K562 (cell line): Measurements from ENCODE around the gene TSHZ1. TPM values are rescaled to one million over a fixed set of nuclear protein-coding genes. Genes with fewer than 3 reads are reported as not detected.

Experiments used
- ATAC-seq: fragments of 200-7000 bp; cut with Tn5 transposase; 3 replicates; pipeline ENCODE4 v1.9.1; 2020; ENCODE audit warnings: moderate library complexity
- BruUV-seq: library from RNA; stranded (reverse); fragments of 400-500 nt; replicated peaks from 2 replicates; lab custom pipeline; 2021; lab: Mats Ljungman, UMichigan
- CTCF ChIA-PET: fragments of 300-600 bp; formaldehyde crosslinking; extraction: SDS; loops from one replicate; lab custom pipeline; 2021; ENCODE audit warnings: low intra/inter-chr PET ratio; lab: Yijun Ruan, JAX
- POLR2A ChIA-PET: fragments of 300-600, 350-650 bp; sonication (Branson Sonifier 250); formaldehyde crosslinking; extraction: SDS; loops from one replicate; lab custom pipeline; 2021; ENCODE audit warnings: antibody characterized with exemption, inconsistent platforms; lab: Yijun Ruan, JAX
- DNase-seq, 4 experiments: peaks; one replicate each; pipeline versions ENCODE4 v3.0.0 to v3.0.0-alpha.2; 2011 to 2018; ENCODE audit warnings: low spot score in 3 of 4, mixed read lengths in 3 of 4; ENCODE audit errors: extremely low read depth in 1 of 4
- FAIRE-seq: peaks from 2 replicates; lab custom pipeline; 2011; peaks lifted over from hg19 to GRCh38; lab: Jason Lieb, UNC
- H2AFZ ChIP-seq: 2 replicates; pipeline ENCODE4 v1.6.0; 2011; ENCODE audit warnings: low read depth, low read length, control low read depth, inconsistent platforms
- H3K27ac ChIP-seq: fragments of 200-600 bp; 3 replicates; pipeline ENCODE4 v1.8.0; 2011; ENCODE audit warnings: low read depth, mild to moderate bottlenecking, control low read depth, inconsistent platforms, low read length, moderate library complexity, mixed read lengths; ENCODE audit errors: extremely low read depth
- H3K27me3 ChIP-seq, 2 experiments: fragments of 300-600 bp in 1 of 2; 2 replicates in 1 of 2; 3 replicates in 1 of 2; pipeline versions ENCODE4 v1.6.0 to v1.8.0; 2011; ENCODE audit warnings: inconsistent platforms in 2 of 2, low read length in 2 of 2, mild to moderate bottlenecking in 1 of 2, mixed read lengths in 1 of 2, moderate library complexity in 1 of 2; ENCODE audit not compliant: control insufficient read depth in 2 of 2, insufficient read depth in 2 of 2
- H3K36me3 ChIP-seq: fragments of 300-600 bp; 3 replicates; pipeline ENCODE4 v1.8.0; 2011; ENCODE audit warnings: mild to moderate bottlenecking, low read length, inconsistent platforms; ENCODE audit not compliant: control insufficient read depth, insufficient read depth
- H3K4me1 ChIP-seq, 2 experiments: fragments of 200-600 bp in 1 of 2; replicated peaks in 1 of 2; 2 replicates in 1 of 2; 3 replicates in 1 of 2; pipeline versions ENCODE4 v1.5.1 to v1.8.0; 2011; ENCODE audit warnings: inconsistent platforms in 2 of 2, low read length in 2 of 2, mild to moderate bottlenecking in 1 of 2, mixed read lengths in 1 of 2, moderate library complexity in 1 of 2; ENCODE audit not compliant: control insufficient read depth in 2 of 2, insufficient read depth in 2 of 2
- H3K4me2 ChIP-seq: 2 replicates; pipeline ENCODE4 v1.6.1; 2011; ENCODE audit warnings: low read length, control low read depth, inconsistent platforms, mixed read lengths; ENCODE audit not compliant: insufficient read depth
- H3K4me3 ChIP-seq: fragments of 200-600 bp; sonication (generic), shearing (Covaris generic); 2 replicates; pipeline ENCODE4 v1.5.1; 2016; ENCODE audit warnings: control low read depth, inconsistent platforms
- H3K79me2 ChIP-seq: fragments of 200-600 bp; 3 replicates; pipeline ENCODE4 v1.8.0; 2011; ENCODE audit warnings: low read length, inconsistent platforms; ENCODE audit not compliant: control insufficient read depth, insufficient read depth
- H3K9ac ChIP-seq, 2 experiments: 2 replicates each; pipeline versions ENCODE4 v1.6.0 to v1.6.1; 2011; ENCODE audit warnings: low read depth in 2 of 2, low read length in 2 of 2, control low read depth in 1 of 2, inconsistent platforms in 1 of 2, mild to moderate bottlenecking in 1 of 2, mixed read lengths in 1 of 2; ENCODE audit not compliant: insufficient read depth in 1 of 2
- H3K9me1 ChIP-seq: one replicate; pipeline ENCODE4 v1.6.0; 2011; ENCODE audit warnings: inconsistent platforms, mild to moderate bottlenecking, low read length, moderate library complexity; ENCODE audit not compliant: control insufficient read depth, insufficient read depth
- H3K9me3 ChIP-seq: replicated peaks from 2 replicates; pipeline ENCODE4 v1.5.1; 2011; ENCODE audit warnings: low read depth, low read length, inconsistent platforms; ENCODE audit not compliant: control insufficient read depth, insufficient read depth
- H4K20me1 ChIP-seq: replicated peaks from 2 replicates; pipeline ENCODE4 v1.6.1; 2011; ENCODE audit warnings: low read length, inconsistent platforms, mixed read lengths; ENCODE audit not compliant: control insufficient read depth, insufficient read depth
- CBX5 ChIP-seq: IDR thresholded peaks from 2 replicates; pipeline ENCODE4 v1.6.1; 2014; ENCODE audit warnings: low read depth, borderline replicate concordance
- CEBPG ChIP-seq, 3 experiments: fragments of 200-800 bp in 1 of 3; sonication (Bioruptor generic) in 1 of 3; sonication (generic) in 1 of 3; formaldehyde crosslinking in 1 of 3; IDR thresholded peaks in 2 of 3; conservative IDR thresholded peaks in 1 of 3; 2 replicates each; pipeline versions ENCODE4 v1.6.1 to v1.8.0; 2016 to 2022; ENCODE audit warnings: missing compliant biosample characterization in 2 of 3, missing genetic modification characterization in 2 of 3, mild to moderate bottlenecking in 1 of 3, missing genetic modification reagents in 1 of 3
- CGGBP1 ChIP-seq: fragments of 250-450 bp; sonication (Bioruptor Pico); IDR thresholded peaks from 2 replicates; pipeline ENCODE4 v1.9.0; 2021; ENCODE audit warnings: mild to moderate bottlenecking
- DIDO1 ChIP-seq: fragments of 450-650 bp; IDR thresholded peaks from 2 replicates; pipeline ENCODE4 v1.6.1; 2016; ENCODE audit warnings: low read depth, missing biosample characterization, missing genetic modification characterization
- ESRRB ChIP-seq: fragments of 250-450 bp; sonication (Bioruptor Pico); IDR thresholded peaks from 2 replicates; pipeline ENCODE4 v1.5.0; 2020; ENCODE audit warnings: mild to moderate bottlenecking, moderate library complexity, borderline replicate concordance
- GTF2A2 ChIP-seq: IDR thresholded peaks from 2 replicates; pipeline ENCODE4 v1.6.1; 2016; ENCODE audit warnings: mild to moderate bottlenecking, missing genetic modification characterization, missing compliant biosample characterization
- HDAC3 ChIP-seq: fragments of 450-650 bp; IDR thresholded peaks from 2 replicates; pipeline ENCODE4 v1.6.1; 2018; ENCODE audit warnings: borderline replicate concordance, mild to moderate bottlenecking, moderate library complexity; ENCODE audit not compliant: partially characterized antibody
- KLF13 ChIP-seq: fragments of 450-650 bp; IDR thresholded peaks from 2 replicates; pipeline ENCODE4 v1.6.1; 2016; ENCODE audit warnings: missing genetic modification characterization, low read depth, mild to moderate bottlenecking, missing compliant biosample characterization, moderate library complexity, borderline replicate concordance
- MTA3 ChIP-seq: fragments of 450-650 bp; formaldehyde crosslinking; IDR thresholded peaks from 2 replicates; pipeline ENCODE4 v1.6.1; 2017; ENCODE audit warnings: mild to moderate bottlenecking, borderline replicate concordance
- RBM22 ChIP-seq: fragments of 200-400 bp; formaldehyde crosslinking; IDR thresholded peaks from 2 replicates; pipeline ENCODE4 v1.6.1; 2018; ENCODE audit warnings: low read length, low read depth; ENCODE audit not compliant: poor library complexity, severe bottlenecking
- SAP30 ChIP-seq: fragments of 200-600 bp; sonication (generic); IDR thresholded peaks from 2 replicates; pipeline ENCODE4 v1.6.1; 2012; ENCODE audit warnings: borderline replicate concordance, low read depth, mild to moderate bottlenecking, moderate library complexity, low read length, control low read depth, inconsistent platforms; ENCODE audit not compliant: insufficient read depth, poor library complexity, severe bottlenecking
- SUPT5H ChIP-seq: fragments of 450-650 bp; IDR thresholded peaks from 2 replicates; pipeline ENCODE4 v1.6.1; 2016
- TCF3 ChIP-seq: sonication (generic); formaldehyde crosslinking; IDR thresholded peaks from 2 replicates; pipeline ENCODE4 v1.4.0; 2020; ENCODE audit warnings: mild to moderate bottlenecking, missing genetic modification reagents
- TCF7L2 ChIP-seq: fragments of 150-350 bp; IDR thresholded peaks from 2 replicates; pipeline ENCODE4 v1.6.1; 2016; ENCODE audit warnings: low read depth, mild to moderate bottlenecking, low read length, moderate library complexity
- WHSC1 ChIP-seq: IDR thresholded peaks from one replicate; pipeline ENCODE4 v1.6.1; 2012; ENCODE audit warnings: low read length, control low read depth, inconsistent platforms
- ZNF408 ChIP-seq: fragments of 250-450 bp; sonication (Bioruptor Pico); IDR thresholded peaks from 2 replicates; pipeline ENCODE4 v1.4.0; 2020; ENCODE audit warnings: low read depth, mild to moderate bottlenecking, moderate library complexity
- ZNF445 ChIP-seq: fragments of 250-450 bp; sonication (Bioruptor Pico); IDR thresholded peaks from 2 replicates; pipeline ENCODE4 v1.4.0; 2020; ENCODE audit warnings: low read depth, mild to moderate bottlenecking, moderate library complexity
- WGBS: fragments of 100-300 bp; shearing (Covaris generic); methylation state at CpG from one replicate; pipeline ENCODE4 v1.1.6; 2016; ENCODE audit warnings: low coverage, mixed read lengths; ENCODE audit not compliant: insufficient coverage; ENCODE audit errors: missing lambda C conversion rate; 5-methylcytosine and 5-hydroxymethylcytosine counted together
- in situ Hi-C: fragments of 300-500 bp; cut with MboI; formaldehyde crosslinking; loops from 4 replicates; pipeline ENCODE4 v1.15.0; 2018; ENCODE audit warnings: inconsistent platforms, mixed read lengths
- intact Hi-C: fragments of 100-400 bp; cut with micrococcal nuclease; formaldehyde crosslinking; loops from 2 replicates; pipeline ENCODE4 v1.14.2; 2022
- polyA plus RNA-seq, 8 experiments: library from polyadenylated mRNA; depleted of rRNA in 4 of 8; stranded (reverse) in 5 of 8; unstranded in 3 of 8; fragments of >200 nt; fragmentation: Nextera tagmentation in 2 of 8; fragmentation: Illumina TruSeq in 1 of 8; extraction: Ambion mirVana in 2 of 8; extraction: Trizol in 1 of 8; gene quantifications; 2 replicates each; pipeline versions ENCODE4 v1.2.1 to v1.2.3, GENCODE V29; 2011 to 2014; ENCODE audit warnings: inconsistent platforms in 1 of 8, missing spikeins in 1 of 8
- total RNA-seq, 7 experiments: library from RNA; depleted of rRNA in 6 of 7; stranded (reverse); fragments of >200 nt in 6 of 7; fragmentation: Illumina TruSeq in 2 of 7; extraction: Trizol in 2 of 7; gene quantifications; 2 replicates each; pipeline versions ENCODE4 v1.2.1 to v1.2.3, GENCODE V29; 2011 to 2021; ENCODE audit warnings: low replicate concordance in 1 of 7

Gene TSHZ1
- total and polyA plus RNA-seq, 9 of the 15 experiments (the other 6 are each of a cell fraction or from before 2014, with no cell fraction given), result 1.1 to 7.2 (median 2.7) TPM

DNA sequence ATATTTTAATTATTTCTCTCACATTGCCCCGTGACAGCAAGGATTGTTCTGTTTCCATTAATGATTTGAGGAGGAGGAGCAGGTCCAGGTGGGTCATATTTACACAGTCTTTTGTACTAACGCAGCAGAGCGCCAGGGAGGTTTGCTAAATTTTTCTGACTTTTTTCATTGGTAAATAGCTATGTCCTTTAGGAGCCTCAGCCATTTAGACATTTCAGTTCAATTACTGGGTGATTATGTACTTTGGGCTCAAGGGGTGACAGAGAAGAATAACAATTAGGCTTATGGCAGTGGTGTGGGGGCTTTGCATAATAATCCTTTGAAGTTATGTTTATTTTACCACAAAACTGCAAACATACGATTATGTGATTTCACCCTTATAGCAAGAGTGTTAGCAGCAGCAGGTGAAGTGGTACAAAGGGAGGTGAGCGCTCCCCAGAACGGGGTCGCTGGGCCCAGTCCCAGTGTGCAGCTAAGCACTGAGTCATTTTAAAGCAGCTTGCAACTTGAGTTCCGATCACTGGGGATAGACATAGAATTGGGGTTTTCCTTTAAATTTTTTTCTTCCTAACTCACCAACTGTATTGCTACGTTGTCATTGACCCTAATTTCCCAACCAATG, 80.3 kb downstream of the TSHZ1 start:
- FAIRE-seq (no peak), ATAC-seq (no peak), DNase-seq (no peak)
- Histone ChIP-seq H3K27ac (no peak overlapping the region), H3K36me3 (0 out of 3 replicates have a peak, but pooled peaks cover 3% of the 10 kb centered on the region), H3K9me3 (no peaks in the 10 kb centered on the region), H3K27me3 (no peaks in the 10 kb centered on the region; a peak in 1 of 5 replicates), H2AFZ (no peak overlapping the region), H3K4me3 (no peak overlapping the region), H3K4me1 (no peaks in the 10 kb centered on the region; a peak in 1 of 5 replicates), H3K9me1 (no peaks in the 10 kb centered on the region), H3K9ac (no peak overlapping the region), H3K4me2 (no peak overlapping the region), H3K79me2 (no peaks in the 10 kb centered on the region), H4K20me1 (no peaks in the 10 kb centered on the region)
- BruUV-seq, result no TSS peak
- intact Hi-C loops (no loop called here), in situ Hi-C loops (no loop called here)
- CTCF ChIA-PET, result no interaction called here
- POLR2A ChIA-PET, result no interaction called here
- TF ChIP-seq CBX5 (no peak), RBM22 (no peak), HDAC3 (no peak), SUPT5H (no peak), ESRRB (CRISPR knock-in tag) (no peak), GTF2A2 (tag) (no peak)
- 54% methylated on average over 9 of the region's 9 CpGs for WGBS

DNA sequence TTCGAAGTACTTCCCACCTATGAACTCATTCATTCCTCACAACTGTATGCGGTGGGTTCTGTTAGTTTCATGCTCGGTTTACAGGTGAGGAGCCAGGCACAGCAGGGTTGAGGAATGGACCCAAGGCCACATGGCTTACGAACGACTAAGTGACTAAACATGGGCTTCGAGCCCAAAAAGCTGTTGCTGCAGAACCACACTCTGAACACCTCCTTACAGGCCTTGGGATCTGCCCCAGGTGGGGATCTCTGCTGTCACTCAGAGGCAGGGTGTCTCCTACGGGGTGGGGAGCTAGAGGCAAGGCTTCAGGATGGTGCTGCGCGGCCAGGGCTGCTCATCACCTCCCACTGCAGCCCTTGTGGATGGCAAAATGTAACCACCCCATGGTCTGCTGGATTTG, 80.9 kb downstream of the TSHZ1 start:
- 54% methylated on average over 7 of the region's 9 CpGs for WGBS
- TF ChIP-seq WHSC1, result no peak
- no peak for TF ChIP-seq TCF7L2
- TF ChIP-seq KLF13 (tag), result no peak
- TF ChIP-seq SAP30, result no peak
- TF ChIP-seq CEBPG (CRISPR knock-in tag; IDR thresholded peaks at IDR 0.05), result no peak
- no peak for TF ChIP-seq CEBPG (tag; conservative IDR thresholded peaks at IDR 0.05 in 1 of 2, IDR thresholded peaks at IDR 0.05 in 1 of 2)
- TF ChIP-seq CGGBP1, result no peak
- no peak for TF ChIP-seq ZNF408 (CRISPR knock-in tag)
- TF ChIP-seq DIDO1 (tag), result no peak
- TF ChIP-seq ZNF445 (CRISPR knock-in tag), result no peak
- TF ChIP-seq MTA3, result no peak
- no peak for TF ChIP-seq TCF3 (CRISPR knock-in tag)

More for the DNA sequence above, 80.9 kb downstream of the TSHZ1 start:
- Histone ChIP-seq H3K4me3 (no peak overlapping the region), H3K9ac (no peak overlapping the region), H3K4me1 (no peaks in the 10 kb centered on the region; a peak in 1 of 5 replicates), H2AFZ (no peak overlapping the region), H3K79me2 (no peaks in the 10 kb centered on the region), H3K27me3 (peaks cover 0 to under 1% of the 10 kb centered on the region in 2 experiments; a peak in 1 of 5 replicates), H4K20me1 (no peaks in the 10 kb centered on the region), H3K36me3 (no peaks in the 10 kb centered on the region), H3K4me2 (no peak overlapping the region), H3K9me1 (no peaks in the 10 kb centered on the region), H3K27ac (no peak overlapping the region), H3K9me3 (no peaks in the 10 kb centered on the region)
- in situ Hi-C loops, result no loop called here
- ChIA-PET POLR2A (no interaction called here), CTCF (no interaction called here)
- FAIRE-seq (no peak), ATAC-seq (no peak), DNase-seq (no peak)
- no TSS peak for BruUV-seq
- intact Hi-C loops, result no loop called here
